ENCODE measurements around the gene NGEF.

NGEF gene

DNA sequence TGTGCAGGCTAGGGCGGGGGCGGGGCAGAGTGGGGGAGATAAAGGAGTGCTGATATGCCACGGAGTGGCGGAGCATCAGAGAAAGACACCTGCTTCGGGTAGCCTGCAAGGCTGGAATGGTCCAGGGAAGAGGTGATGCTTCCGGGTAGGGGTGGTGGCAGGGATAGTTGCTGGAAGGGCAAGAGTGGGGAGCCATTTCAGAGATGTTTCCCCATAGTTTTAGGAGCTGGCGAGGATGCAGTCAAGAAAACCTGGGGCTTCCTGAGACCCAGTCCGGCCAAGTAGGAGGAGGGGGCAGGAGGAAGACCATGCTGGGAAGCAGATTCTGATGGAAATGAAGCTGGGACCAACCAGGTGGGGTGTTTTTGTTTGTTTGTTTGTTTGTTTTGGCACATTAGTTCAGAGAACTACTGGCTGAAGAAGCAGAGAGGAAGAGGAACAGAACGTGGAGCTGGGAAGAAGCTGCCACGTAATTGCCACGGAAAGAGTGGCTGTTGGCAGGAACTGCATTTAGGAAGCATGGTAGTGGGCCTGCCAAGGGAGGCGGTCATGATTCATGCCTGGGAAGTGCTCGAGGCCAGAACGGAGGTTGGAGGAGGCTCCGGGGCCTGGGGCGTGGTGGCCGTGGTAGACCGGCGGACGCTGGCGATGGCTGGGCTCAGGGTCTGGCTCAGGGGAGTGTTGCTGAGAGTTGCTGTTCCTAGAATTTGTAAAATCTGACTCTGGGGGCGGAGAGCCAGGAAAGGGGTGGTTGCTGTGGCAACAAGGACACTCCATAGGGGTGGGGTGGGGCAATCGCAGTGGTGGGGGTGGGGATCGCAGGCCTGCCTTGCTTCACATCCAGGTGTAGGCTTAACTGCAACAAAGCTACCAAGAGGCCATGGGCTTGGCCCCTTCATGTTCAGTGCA is 38.4 kb upstream of the NGEF start:
- no peaks in the 10 kb centered on the region for H3K9me3 ChIP-seq (ENCODE audit: control insufficient read depth, insufficient read depth, low read depth, low read length)
- ChIA-PET POLR2A (no interaction called here), CTCF (interaction anchor here (0.6 to 3.4 kb wide), 2 partner anchors 12 to 198 kb away, joined by 3 to 28 read pairs; no protein-coding TSS in a partner anchor)
- H3K27ac ChIP-seq (ENCODE audit: extremely low read depth, low read depth, low read length): no peak overlapping the region
- no peak overlapping the region for H3K4me3 ChIP-seq (ENCODE audit: low read depth, low read length)
- TF ChIP-seq ZSCAN5A (tag by site-specific recombination; IDR thresholded peaks at IDR 0.05): no peak
- TF ChIP-seq HOXA7 (CRISPR knock-in tag; IDR thresholded peaks at IDR 0.05; ENCODE audit: borderline replicate concordance): no peak
- TF ChIP-seq ZNF449 (tag by site-specific recombination; IDR thresholded peaks at IDR 0.05): no peak
- TF ChIP-seq ZNF529 (tag by site-specific recombination; IDR thresholded peaks at IDR 0.05; ENCODE audit: insufficient replicate concordance): no peak
- TF ChIP-seq ZNF654 (tag by site-specific recombination; IDR thresholded peaks at IDR 0.05; ENCODE audit: low read depth): no peak
- no peaks in the 10 kb centered on the region for H3K4me1 ChIP-seq (ENCODE audit: control insufficient read depth, insufficient read depth, low read length)
- H3K36me3 ChIP-seq (ENCODE audit: control insufficient read depth in 2 of 2, insufficient read depth in 1 of 2, low read length in 2 of 2): no peaks in the 10 kb centered on the region

DNA sequence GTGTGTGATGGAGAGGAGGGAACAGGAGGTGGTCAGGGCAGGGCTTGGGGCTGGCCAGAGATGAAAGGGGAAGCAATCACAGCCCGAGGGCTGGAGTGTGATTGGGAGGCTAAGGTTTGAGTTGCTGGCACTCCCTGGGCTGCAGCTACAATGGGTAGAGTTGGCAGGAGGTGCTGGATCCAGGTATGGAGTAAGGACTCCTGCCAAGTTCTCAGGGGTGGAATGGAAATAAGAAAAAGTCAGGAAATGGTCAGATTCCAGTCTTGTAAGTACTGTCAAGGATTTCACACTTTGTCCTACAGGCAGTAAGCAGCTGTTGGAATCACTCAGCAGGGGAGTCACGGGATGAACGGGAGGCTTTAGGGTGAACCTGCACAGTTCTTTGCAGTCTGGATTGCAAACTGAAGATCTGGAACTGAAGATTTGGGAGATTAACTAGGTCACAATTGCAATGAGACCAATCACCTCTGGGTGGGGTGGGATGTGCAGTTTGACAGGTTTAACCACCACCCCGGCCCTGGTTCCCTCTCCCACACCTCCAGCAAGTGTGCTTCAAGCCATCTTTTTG is 36.2 kb upstream of the NGEF start:
- Histone ChIP-seq H3K27ac (ENCODE audit: extremely low read depth, low read depth, low read length) (no peak overlapping the region), H3K36me3 (ENCODE audit: control insufficient read depth in 2 of 2, insufficient read depth in 1 of 2, low read length in 2 of 2) (no peaks in the 10 kb centered on the region), H3K4me1 (ENCODE audit: control insufficient read depth, insufficient read depth, low read length) (no peaks in the 10 kb centered on the region), H3K9me3 (ENCODE audit: control insufficient read depth, insufficient read depth, low read depth, low read length) (no peaks in the 10 kb centered on the region), H3K4me3 (ENCODE audit: low read depth, low read length) (no peak overlapping the region)
- TF ChIP-seq PRDM10 (tag by site-specific recombination; IDR thresholded peaks at IDR 0.05) (peak; percentile 20; the same call in 1 of the 2 replicates), OVOL3 (tag by site-specific recombination; IDR thresholded peaks at IDR 0.05) (no peak), ZNF626 (tag by site-specific recombination; IDR thresholded peaks at IDR 0.05) (no peak), ZBTB1 (tag by site-specific recombination; IDR thresholded peaks at IDR 0.05) (no peak), ZNF549 (tag by site-specific recombination; IDR thresholded peaks at IDR 0.05) (no peak), ZNF658 (tag by site-specific recombination; IDR thresholded peaks at IDR 0.05) (no peak), ZFHX2 (tag by site-specific recombination; conservative IDR thresholded peaks at IDR 0.05) (no peak)
- ChIA-PET CTCF (interaction anchor here (0.6 kb wide), 1 partner anchor 21 kb away, joined by 3 read pairs; no protein-coding TSS in a partner anchor), POLR2A (no interaction called here)

Measured in HEK293 (cell line).